Stimulated activated naive CD4-positive, alpha-beta T cell (primary cell): ENCODE measurements around the gene SERPING1.

Experiments
- DNase-seq, 6 experiments: peaks; one replicate each; lab custom pipeline; 2025; lab: John Stamatoyannopoulos, UW

SERPING1 gene

GRCh38 chr11:57597461-57597915 is at the start of gene SERPING1:
TSS of gene SERPING1 (plus strand) at chr11:57597685. CDS start at chr11:57598271, 586 bp downstream.
- no peak for DNase-seq

GRCh38 chr11:57547854-57548377 is 49.6 kb upstream of the SERPING1 start:
- no peak for DNase-seq

DNA sequence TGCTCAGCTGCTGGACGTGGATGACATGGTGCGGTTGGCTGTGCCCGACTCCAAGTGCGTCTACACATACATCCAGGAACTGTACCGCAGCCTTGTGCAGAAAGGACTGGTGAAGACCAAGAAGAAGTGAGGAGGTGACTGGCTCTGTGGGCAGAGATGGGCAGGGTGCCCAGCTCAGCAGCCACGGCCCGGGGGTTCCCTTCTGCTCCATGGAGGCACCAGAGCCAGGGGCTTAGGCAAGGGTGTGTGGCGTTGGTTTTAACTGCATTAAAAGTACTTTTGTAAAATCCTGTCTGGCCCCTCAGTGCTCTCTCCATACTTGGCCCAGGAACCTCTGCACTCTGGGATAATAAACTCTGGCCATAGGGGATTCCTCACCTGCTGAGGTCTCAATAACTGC is 47.5 kb upstream of the SERPING1 start:
- no peak for DNase-seq

DNA sequence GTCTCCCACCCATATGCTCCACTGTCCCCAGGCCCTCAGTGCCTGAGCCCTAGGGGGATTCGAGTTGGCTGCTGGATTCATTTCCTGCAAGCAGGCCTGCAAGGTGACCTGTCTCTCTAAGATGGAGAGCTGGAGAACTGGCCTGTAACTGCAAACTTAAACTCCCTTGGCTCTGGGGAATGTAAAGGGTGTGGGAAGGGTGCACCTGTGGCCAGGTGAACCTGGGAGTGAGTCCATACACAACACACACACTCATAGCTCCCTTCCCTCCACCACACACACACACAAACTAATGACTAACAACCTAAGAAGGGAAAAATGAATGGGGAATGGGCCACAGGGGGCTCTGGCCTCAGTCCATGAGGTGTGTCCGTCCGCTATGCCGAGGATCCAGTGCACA is 45.5 kb upstream of the SERPING1 start:
- no peak for DNase-seq

DNA sequence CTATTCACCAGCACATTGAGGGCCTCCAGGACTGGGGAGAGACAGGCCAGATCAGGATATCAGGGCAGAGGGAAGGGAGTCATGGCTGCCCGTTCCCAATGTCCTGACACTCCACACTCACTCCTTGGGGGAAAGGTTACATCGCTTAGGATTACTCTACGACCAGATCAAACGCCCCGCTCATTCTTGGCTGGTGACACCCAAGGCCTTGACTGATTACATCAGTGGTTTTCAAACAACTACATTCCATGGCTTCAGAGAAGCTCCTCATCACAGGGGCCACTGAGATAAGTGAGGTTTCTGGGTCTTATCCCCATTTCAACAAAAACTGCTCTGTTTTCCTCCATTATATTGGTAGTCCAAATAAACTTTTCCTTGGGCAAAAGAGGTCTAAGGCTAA is 45.0 kb upstream of the SERPING1 start:
- DNase-seq, result no peak

DNA sequence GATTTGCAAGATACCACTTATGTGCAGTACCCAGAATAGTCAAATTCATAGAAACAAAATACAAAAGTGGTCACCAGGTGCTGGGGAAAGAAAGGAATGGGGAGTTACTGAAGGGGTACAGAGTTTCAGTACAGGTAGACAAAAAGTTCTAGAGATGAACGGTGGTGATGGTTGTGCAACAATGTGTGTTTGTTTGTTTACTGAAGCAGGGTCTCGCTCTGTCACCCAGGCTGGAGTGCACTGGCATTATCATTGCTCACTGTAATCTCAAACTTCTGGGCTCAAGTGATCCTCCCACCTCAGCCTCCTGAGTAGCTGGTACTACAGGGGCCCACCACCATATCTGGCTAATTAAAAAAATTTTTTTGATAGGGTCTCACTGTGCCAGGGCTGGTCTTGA is 42.1 kb upstream of the SERPING1 start:
- DNase-seq, result no peak

- no peak for DNase-seq
Measured at GRCh38 chr11:57556041-57556440, 41.4 kb upstream of the SERPING1 start.

DNA sequence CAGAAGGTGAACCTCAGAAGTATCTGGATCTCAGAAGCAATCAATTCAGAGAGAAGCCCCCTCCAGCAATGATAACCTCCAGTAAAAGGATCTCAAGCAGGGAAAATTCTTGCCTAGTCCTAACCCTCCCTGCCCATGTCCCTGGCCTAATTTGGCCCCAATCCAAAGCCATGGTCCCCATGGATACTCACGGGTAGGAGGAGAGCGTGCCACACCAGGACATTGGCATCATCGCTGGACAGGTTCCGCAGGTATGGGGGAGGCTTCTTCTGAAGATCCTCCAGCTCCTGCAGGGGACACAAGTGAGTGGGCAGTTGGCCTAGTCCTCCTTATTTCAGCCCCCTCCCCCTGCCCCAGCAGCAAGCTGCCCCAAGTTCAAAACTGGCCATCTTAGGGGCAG is 37.3 kb upstream of the SERPING1 start:
- DNase-seq, result no peak

- DNase-seq, result no peak
Measured at GRCh38 chr11:57562596-57562995, 34.9 kb upstream of the SERPING1 start.

- peak in 5 of 6 experiments; percentile 2 to 33 (median 21) for DNase-seq
Measured at GRCh38 chr11:57566005-57566904, 31.2 kb upstream of the SERPING1 start.

- DNase-seq, result peak in 3 of 6 experiments; percentile 38 to 49 (median 40)
Measured at GRCh38 chr11:57566905-57567514, 30.5 kb upstream of the SERPING1 start.

GRCh38 chr11:57567515-57568329 is 29.8 kb upstream of the SERPING1 start, which contains the start of gene UBE2L6:
TSS of gene UBE2L6 (minus strand) at chr11:57567672. CDS start at chr11:57567611, 61 bp downstream.
- peak; percentile 67 to 84 (median 78) for DNase-seq

- DNase-seq, result peak in 2 of 6 experiments; percentile 88 to 91
Measured at GRCh38 chr11:57568330-57568766, 29.1 kb upstream of the SERPING1 start.

DNA sequence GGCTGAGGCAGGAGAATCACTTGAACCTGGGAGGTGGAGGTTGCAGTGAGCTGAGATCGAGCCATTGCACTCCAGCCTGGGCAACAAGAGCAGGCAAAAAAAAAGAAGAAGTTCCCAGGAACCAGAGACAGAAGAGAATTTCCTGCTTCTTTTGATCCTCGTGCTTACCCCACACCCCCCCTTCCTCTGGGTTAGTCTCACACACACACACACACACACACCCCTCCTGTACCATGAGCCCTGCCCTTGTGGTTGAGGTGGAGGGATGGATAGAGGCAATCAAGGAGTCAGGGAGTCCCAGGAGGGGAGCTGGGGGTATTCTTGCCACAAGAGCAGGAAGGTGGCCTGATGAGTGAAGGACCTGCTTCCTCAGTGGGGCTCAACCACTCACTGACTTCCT is 25.9 kb upstream of the SERPING1 start:
- peak in 1 of 6 experiments; percentile 9 for DNase-seq

DNA sequence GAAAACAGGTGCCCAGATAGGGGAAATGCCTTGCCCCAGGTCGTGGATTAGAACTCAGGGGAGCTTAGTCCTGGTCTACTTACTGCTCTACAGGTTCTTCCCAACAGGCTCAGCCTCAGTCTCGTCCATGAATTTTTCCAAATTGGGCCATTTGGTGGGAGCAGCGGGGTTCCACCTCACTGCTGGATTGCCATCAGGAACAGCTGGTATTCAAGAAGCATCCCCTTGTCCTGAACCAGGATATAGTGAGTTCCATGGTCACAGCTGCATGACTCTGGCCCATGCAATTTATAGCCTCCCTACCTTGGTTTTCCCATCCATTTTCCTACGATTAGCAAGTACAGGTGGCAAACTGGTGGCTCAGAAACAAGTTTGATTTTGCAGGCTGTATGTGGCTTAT is 23.4 kb upstream of the SERPING1 start:
- no peak for DNase-seq

DNA sequence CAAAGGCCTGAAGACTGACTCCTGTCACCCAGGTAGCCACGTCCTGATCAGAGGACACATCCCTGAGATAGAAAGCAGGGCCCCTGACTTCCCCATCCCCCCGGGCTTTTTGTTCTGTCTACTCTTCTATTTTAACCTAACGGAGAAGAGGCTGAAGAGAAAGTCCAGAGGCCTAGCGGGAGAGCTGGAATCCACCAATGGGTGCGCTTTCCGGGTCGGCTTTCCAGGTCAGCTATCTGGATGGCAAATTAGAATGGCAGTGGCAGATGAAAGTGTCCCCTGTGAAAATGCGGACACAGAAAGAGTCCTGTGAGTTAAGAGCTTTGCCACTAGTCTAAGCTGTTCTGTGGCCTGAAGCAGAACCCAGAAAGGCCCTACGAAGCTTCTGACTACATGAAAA is 13.1 kb upstream of the SERPING1 start:
- DNase-seq, result no peak

DNA sequence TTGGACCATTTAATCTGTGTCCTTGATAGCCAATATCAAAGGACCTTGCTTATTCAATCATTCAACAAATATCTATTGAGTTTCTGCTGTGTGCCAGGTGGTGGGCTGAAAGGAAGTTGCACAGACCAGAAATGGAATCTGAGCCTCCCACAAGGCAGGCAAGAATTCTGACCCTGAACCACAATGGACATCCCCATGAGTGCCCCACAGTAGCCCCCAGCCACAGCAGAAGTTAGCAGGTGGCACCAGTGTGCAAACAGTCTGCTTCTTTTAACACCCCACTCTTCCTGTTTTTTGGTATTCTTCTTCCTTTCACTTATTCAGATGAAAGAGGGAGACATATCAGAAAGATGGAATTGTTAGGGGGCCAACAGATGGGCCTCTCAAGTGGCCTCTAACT is 12.2 kb upstream of the SERPING1 start:
- no peak for DNase-seq

GRCh38 chr11:57586711-57587245 is 10.7 kb upstream of the SERPING1 start:
- DNase-seq, result no peak

DNA sequence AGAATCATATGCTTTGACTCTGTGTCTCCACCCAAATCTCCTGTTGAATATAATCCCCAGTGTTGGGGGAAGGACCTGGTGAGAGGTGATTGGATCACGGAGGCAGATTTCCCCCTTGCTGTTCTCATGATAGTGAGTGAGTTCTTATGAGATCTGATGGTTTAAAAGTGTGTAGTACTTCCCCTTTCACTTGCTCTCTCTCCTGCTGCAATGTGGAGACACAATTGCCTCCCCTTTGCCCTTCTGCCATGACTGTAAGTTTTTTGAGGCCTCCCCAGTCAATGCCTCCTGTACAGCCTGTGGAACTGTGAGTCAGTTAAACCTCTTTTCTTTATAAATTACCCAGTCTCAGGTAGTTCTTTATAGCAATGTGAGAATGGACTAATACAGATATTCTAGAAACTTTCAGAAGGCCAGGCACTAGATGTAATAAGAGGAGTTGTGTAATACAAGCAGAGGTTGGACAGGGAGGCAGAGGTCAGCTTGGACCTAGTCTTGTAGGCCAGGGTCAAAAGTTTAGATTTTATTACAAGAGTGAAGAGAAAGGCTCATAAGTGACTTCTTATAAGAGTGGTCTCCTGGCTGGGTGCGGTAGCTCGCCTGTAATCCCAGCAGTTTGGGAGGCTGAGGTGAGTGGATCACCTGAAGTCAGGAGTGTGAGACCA is 9.3 kb upstream of the SERPING1 start:
- no peak for DNase-seq

- no peak for DNase-seq
Measured at GRCh38 chr11:57596266-57596885, 1.1 kb upstream of the SERPING1 start.
